GM18858 (cell line): ENCODE measurements around the gene RAD51B.
"Not testable (repeated sequence)": the region's sequence is repeated elsewhere in the genome, so short reads cannot be mapped to it uniquely, and the experiment has no call there.

Experiments
- ATAC-seq: cut with Tn5 transposase; IDR thresholded peaks from one replicate; pipeline ENCODE4 v1.9.1; 2021; ENCODE audit not compliant: unreplicated experiment

Gene RAD51B

GRCh38 chr14:68109132-68109900, 289.7 kb downstream of the RAD51B start:
- ATAC-seq = no peak

DNA sequence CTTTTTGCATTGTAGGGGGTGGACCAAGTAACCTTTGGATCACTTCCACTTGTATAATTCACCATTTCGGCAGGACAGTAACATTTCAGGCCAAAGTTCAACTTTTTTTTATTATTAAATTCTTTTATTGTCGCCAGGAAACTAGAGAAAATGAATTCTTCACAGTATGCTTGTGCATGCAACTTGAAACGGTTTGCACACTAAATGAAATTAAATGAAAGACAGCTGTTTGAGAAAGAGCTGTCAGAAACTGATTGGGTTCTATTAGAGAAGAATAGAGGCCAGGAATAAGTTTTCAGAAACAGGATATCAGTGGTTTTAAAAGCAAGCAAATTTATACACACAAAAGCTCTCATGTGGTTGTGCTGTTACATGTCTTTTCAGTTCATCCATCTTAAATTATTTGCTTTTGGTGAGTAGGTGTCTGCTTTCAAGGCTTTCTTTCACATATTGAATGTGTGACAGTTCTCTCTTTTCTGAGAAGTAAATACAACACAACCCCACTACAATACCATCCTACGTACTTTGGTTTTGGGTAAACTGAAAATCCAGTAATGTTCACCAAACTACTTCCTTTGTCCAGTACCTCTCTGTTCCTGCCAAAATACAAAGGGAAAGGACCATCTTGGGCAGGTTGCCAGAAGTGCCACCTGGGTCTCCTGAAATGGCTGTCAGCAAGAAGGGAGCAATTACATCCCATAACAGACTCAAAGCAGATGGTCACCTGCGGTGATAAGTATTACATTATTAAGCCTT, 291.7 kb downstream of the RAD51B start:
- ATAC-seq = no peak

GRCh38 chr14:68111853-68112270, 292.3 kb downstream of the RAD51B start:
- no peak for ATAC-seq

- no peak for ATAC-seq
Observed at GRCh38 chr14:68112442-68112841, 292.9 kb downstream of the RAD51B start.

GRCh38 chr14:68113343-68113930, 293.9 kb downstream of the RAD51B start:
- ATAC-seq = no peak

DNA sequence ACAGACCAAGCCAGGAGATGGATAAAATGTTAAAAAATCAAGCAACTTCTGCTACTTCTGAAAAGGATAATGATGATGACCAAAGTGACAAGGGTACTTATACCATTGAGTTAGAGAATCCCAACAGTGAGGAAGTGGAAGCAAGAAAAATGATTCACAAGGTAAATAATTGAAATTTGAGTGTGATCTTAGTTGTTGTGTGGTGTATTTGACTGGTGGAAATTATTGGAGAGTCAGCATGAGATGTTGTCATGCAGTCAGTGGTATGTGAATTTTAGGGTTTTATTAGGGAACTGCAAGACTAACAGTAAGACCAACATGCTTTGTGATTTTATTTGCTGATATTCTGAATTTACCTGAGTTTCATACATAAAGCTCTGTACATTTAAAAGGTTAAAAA, 296.4 kb downstream of the RAD51B start:
- not testable (repeated sequence) for ATAC-seq

DNA sequence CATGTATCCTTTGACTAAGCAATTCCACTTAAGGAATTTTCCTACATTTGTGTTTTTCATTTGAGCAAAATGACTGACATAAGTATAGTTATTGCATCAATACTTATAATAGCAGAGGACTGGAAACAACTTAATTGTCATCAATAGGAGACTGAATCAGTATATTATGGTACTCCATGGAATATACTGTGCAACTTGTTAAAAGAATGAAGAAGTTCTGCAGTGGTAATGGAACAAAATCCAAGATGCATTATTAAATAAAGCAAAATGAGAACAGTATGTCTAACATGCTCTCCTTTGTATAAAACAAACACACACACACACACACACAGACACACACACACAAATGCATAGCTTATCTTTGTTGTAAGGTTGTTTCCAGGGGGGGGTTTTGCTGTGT, 303.1 kb downstream of the RAD51B start:
- no peak for ATAC-seq

GRCh38 chr14:68124050-68124449, 304.5 kb downstream of the RAD51B start:
- no peak for ATAC-seq

DNA sequence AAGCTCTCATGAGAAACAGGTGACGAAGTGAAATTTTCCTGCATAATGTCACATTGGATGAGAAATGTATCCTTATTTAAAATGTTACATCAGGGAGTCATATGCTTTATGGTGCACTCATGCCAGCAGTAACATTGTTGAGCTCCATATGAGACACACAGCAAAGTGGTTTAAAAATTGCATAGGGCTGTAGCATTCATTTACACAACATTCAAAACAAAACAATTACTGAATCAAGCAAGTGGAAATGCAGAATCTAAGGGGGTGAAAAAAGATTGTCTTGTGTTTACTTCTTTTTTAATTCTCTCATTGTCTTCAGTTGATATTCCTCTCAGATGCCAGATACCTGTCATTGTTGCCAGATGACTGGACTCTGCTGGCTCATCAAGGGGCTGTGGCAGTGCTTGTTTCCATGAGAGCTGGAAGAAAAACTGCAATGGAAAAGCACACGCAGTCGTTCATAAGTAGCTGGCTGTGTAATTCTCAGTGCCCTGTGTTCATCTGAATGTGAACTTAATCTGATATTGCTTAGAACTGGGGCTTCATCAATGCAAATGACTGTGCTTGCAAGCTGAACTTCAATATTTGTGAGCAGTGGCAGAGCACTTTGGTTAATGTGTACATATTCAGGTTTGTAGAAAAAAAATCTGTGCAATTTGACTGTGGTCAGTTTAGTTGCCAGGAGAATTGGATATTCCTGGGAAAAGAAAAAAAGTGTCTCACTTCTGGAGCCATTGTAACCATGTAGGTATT, 305.6 kb downstream of the RAD51B start:
- ATAC-seq = no peak

- no peak for ATAC-seq
Observed at GRCh38 chr14:68127166-68127565, 307.6 kb downstream of the RAD51B start.

DNA sequence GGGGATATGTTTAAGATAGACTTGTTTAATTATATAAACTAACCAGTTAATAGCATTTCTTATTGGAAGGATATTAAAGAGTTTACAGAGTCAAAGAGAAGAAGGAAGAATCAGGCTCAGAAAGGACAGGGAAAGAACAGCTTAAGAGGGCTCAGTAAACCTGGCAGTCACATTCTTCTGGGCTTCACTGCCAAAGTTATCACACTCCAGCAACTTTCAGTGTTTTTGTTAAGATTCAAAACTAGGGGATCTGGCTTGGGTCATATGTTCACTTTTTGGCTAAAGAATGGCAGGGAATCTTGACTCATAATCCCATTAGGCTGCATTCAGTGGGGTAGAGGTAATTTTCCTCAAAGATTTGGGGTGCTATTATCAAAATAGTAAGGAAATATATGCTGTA, 312.3 kb downstream of the RAD51B start:
- ATAC-seq = no peak

- ATAC-seq = no peak
Observed at GRCh38 chr14:68132563-68133121, 313.1 kb downstream of the RAD51B start.

DNA sequence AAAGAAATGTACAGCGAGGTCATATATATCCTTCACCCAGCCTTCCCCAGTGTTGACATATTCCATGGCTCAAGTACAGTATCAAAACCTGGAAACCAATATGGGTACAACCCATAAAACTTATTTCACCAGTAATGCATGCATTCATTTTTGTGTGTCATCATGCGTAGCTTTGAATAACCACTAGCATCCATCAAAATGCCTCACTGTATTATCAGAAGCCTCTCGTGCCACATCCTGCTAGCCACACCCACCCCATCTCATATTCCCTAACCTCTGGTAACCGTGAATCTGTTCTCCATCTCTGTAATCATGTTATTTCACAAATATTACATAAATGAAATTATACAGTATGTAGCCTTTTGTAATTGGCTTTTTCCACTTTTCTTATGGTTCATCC, 314.3 kb downstream of the RAD51B start:
- ATAC-seq = no peak

- ATAC-seq = no peak
Observed at GRCh38 chr14:68135028-68135427, 315.4 kb downstream of the RAD51B start.

- no peak for ATAC-seq
Observed at GRCh38 chr14:68135566-68135965, 316.0 kb downstream of the RAD51B start.

GRCh38 chr14:68137704-68138619, 318.4 kb downstream of the RAD51B start:
- no peak for ATAC-seq

- ATAC-seq = no peak
Observed at GRCh38 chr14:68139431-68140075, 320.0 kb downstream of the RAD51B start.

- no peak for ATAC-seq
Observed at GRCh38 chr14:68140076-68140741, 320.6 kb downstream of the RAD51B start.

- ATAC-seq = no peak
Observed at GRCh38 chr14:68140806-68141205, 321.2 kb downstream of the RAD51B start.
